Measurements from ENCODE around the gene DOCK10.

The DOCK10 gene

DNA sequence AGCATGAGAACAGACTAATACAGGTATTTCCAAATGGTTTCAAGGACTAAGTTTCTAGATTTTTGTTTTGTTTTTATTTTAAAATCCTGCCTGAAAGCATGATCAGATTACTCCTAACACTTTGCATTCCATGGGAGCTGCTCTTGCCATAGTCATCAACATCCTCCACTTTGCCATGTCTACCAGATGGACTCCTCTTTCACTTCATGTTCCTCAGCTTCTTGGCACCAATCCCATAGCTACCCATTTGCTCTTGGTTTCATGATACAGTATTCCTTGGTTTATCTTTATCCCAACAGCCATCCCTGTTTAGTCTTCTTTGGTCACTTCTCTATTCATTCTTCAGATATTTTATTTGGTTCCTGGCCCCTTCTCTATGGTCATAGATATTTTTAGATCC is 171.9 kb downstream of the DOCK10 start:
- TF ChIP-seq EP300 (IDR thresholded peaks at IDR 0.05; ENCODE audit: borderline replicate concordance) (no peak), NFIC (IDR thresholded peaks at IDR 0.05) (no peak), YY1 (IDR thresholded peaks at IDR 0.05; ENCODE audit: low read depth) (no peak), FOXM1 (IDR thresholded peaks at IDR 0.05; ENCODE audit: borderline replicate concordance, low read depth) (no peak), RAD21 (IDR thresholded peaks at IDR 0.05; ENCODE audit: low read depth) (no peak), TAF1 (IDR thresholded peaks at IDR 0.05; ENCODE audit: low read depth) (no peak), ZBTB7A (IDR thresholded peaks at IDR 0.05; ENCODE audit: low read depth) (no peak)
- TF ChIP-seq, protein P1, sequence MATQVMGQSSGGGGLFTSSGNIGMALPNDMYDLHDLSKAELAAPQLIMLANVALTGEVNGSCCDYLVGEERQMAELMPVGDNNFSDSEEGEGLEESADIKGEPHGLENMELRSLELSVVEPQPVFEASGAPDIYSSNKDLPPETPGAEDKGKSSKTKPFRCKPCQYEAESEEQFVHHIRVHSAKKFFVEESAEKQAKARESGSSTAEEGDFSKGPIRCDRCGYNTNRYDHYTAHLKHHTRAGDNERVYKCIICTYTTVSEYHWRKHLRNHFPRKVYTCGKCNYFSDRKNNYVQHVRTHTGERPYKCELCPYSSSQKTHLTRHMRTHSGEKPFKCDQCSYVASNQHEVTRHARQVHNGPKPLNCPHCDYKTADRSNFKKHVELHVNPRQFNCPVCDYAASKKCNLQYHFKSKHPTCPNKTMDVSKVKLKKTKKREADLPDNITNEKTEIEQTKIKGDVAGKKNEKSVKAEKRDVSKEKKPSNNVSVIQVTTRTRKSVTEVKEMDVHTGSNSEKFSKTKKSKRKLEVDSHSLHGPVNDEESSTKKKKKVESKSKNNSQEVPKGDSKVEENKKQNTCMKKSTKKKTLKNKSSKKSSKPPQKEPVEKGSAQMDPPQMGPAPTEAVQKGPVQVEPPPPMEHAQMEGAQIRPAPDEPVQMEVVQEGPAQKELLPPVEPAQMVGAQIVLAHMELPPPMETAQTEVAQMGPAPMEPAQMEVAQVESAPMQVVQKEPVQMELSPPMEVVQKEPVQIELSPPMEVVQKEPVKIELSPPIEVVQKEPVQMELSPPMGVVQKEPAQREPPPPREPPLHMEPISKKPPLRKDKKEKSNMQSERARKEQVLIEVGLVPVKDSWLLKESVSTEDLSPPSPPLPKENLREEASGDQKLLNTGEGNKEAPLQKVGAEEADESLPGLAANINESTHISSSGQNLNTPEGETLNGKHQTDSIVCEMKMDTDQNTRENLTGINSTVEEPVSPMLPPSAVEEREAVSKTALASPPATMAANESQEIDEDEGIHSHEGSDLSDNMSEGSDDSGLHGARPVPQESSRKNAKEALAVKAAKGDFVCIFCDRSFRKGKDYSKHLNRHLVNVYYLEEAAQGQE (IDR thresholded peaks at IDR 0.05; ENCODE audit: low read depth), result no peak

- TF ChIP-seq TCF12 (IDR thresholded peaks at IDR 0.05; ENCODE audit: low read depth), result no peak
- TF ChIP-seq CREB1 (IDR thresholded peaks at IDR 0.05; ENCODE audit: low read depth), result no peak
- TF ChIP-seq CEBPB (IDR thresholded peaks at IDR 0.05), result no peak
- no peak for TF ChIP-seq YY1 (IDR thresholded peaks at IDR 0.05; ENCODE audit: low read depth)
- TF ChIP-seq TAF1 (IDR thresholded peaks at IDR 0.05; ENCODE audit: low read depth), result no peak
- TF ChIP-seq USF1 (IDR thresholded peaks at IDR 0.05), result no peak
- TF ChIP-seq, protein P1 (IDR thresholded peaks at IDR 0.05; ENCODE audit: low read depth), result no peak
- TF ChIP-seq EGR1 (IDR thresholded peaks at IDR 0.05), result no peak
- no peak for TF ChIP-seq RAD21 (IDR thresholded peaks at IDR 0.05; ENCODE audit: low read depth)
- no peak for TF ChIP-seq EP300 (IDR thresholded peaks at IDR 0.05; ENCODE audit: borderline replicate concordance)
Observed at GRCh38 chr2:224869601-224870233, 172.6 kb downstream of the DOCK10 start.

- TF ChIP-seq, protein P2, sequence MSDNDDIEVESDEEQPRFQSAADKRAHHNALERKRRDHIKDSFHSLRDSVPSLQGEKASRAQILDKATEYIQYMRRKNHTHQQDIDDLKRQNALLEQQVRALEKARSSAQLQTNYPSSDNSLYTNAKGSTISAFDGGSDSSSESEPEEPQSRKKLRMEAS (IDR thresholded peaks at IDR 0.05), result no peak
- TF ChIP-seq EGR1 (IDR thresholded peaks at IDR 0.05) (no peak), EP300 (IDR thresholded peaks at IDR 0.05; ENCODE audit: borderline replicate concordance) (no peak), TAF1 (IDR thresholded peaks at IDR 0.05; ENCODE audit: low read depth) (no peak)
Observed at GRCh38 chr2:224865016-224865415, 177.3 kb downstream of the DOCK10 start.

- no peak for TF ChIP-seq NFIC (IDR thresholded peaks at IDR 0.05)
- no peak for TF ChIP-seq TCF12 (IDR thresholded peaks at IDR 0.05; ENCODE audit: low read depth)
- no peak for TF ChIP-seq EP300 (IDR thresholded peaks at IDR 0.05; ENCODE audit: borderline replicate concordance)
- TF ChIP-seq TEAD4 (IDR thresholded peaks at IDR 0.05), result no peak
- TF ChIP-seq ZBTB7A (IDR thresholded peaks at IDR 0.05; ENCODE audit: low read depth), result no peak
- TF ChIP-seq EGR1 (IDR thresholded peaks at IDR 0.05), result no peak
- TF ChIP-seq USF1 (IDR thresholded peaks at IDR 0.05), result no peak
- TF ChIP-seq CEBPB (IDR thresholded peaks at IDR 0.05), result no peak
- TF ChIP-seq, protein P1 (IDR thresholded peaks at IDR 0.05; ENCODE audit: low read depth), result no peak
Observed at GRCh38 chr2:224861266-224861665, 181.0 kb downstream of the DOCK10 start.

DNA sequence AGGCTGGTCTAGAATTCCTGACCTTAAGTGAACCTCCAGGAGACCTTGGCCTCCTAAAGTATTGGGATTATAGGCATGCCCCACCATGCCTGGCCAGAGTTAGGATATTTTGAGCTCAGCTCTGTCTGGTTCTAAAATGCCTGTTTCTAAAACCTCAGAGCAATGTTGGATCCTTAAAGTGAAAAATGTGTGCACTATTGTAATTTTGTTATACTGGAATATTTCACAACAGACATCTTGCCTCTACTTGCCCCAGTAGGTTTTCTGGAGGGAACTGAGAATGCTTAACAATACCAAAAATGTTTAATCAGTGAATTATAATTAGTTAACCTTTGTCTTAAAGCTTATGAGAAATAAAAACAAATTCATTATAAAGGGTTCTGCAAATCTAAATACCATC is 181.5 kb downstream of the DOCK10 start:
- TF ChIP-seq TAF1 (IDR thresholded peaks at IDR 0.05; ENCODE audit: low read depth) (no peak), EP300 (IDR thresholded peaks at IDR 0.05; ENCODE audit: borderline replicate concordance) (no peak), ZBTB7A (IDR thresholded peaks at IDR 0.05; ENCODE audit: low read depth) (no peak), TCF12 (IDR thresholded peaks at IDR 0.05; ENCODE audit: low read depth) (no peak), TEAD4 (IDR thresholded peaks at IDR 0.05) (no peak)

Measured in Ishikawa (cell line).